H1 (cell line): ENCODE results near the gene CNDP2. TPM values are rescaled to one million over a fixed set of nuclear protein-coding genes. Genes with fewer than 3 reads are reported as not detected.

Source experiments
- CTCF ChIA-PET: fragments of 300-600 bp; sonication (Branson Sonifier 250); formaldehyde crosslinking; loops from one replicate; lab custom pipeline; 2021; ENCODE audit not compliant: partially characterized antibody; lab: Charles Lee
- POLR2A ChIA-PET: fragments of 300-600 bp; sonication (Branson Sonifier 250); formaldehyde crosslinking; loops from one replicate; lab custom pipeline; 2021; ENCODE audit warnings: inconsistent platforms; ENCODE audit not compliant: partially characterized antibody; lab: Charles Lee
- DNase-seq, 2 experiments: peaks; one replicate each; pipeline versions ENCODE4 v3.0.0 to v3.0.0-alpha.2; 2010 to 2022; ENCODE audit warnings: low spot score in 2 of 2, low read depth in 1 of 2, mixed read lengths in 1 of 2
- FAIRE-seq: peaks from 2 replicates; lab custom pipeline; 2011; peaks lifted over from hg19 to GRCh38; lab: Jason Lieb, UNC
- H2AFZ ChIP-seq: 2 replicates; pipeline ENCODE4 v1.8.1; 2012; ENCODE audit warnings: low read length, inconsistent platforms
- H2AK5ac ChIP-seq: 2 replicates; pipeline ENCODE4 v1.6.1; 2013; ENCODE audit warnings: low read depth, low read length
- H2BK120ac ChIP-seq: replicated peaks from 2 replicates; pipeline ENCODE3; 2013; ENCODE audit warnings: low read depth, low read length, inconsistent platforms
- H2BK12ac ChIP-seq: 2 replicates; pipeline ENCODE4 v1.6.1; 2013; ENCODE audit warnings: low read depth, low read length
- H2BK15ac ChIP-seq: 2 replicates; pipeline ENCODE4 v1.6.1; 2013; ENCODE audit warnings: low read length
- H2BK20ac ChIP-seq: 2 replicates; pipeline ENCODE4 v1.6.1; 2013; ENCODE audit warnings: low read length
- H2BK5ac ChIP-seq: 2 replicates; pipeline ENCODE4 v1.6.1; 2013; ENCODE audit warnings: low read depth, low read length
- H3K14ac ChIP-seq: 2 replicates; pipeline ENCODE4 v1.6.1; 2013; ENCODE audit warnings: inconsistent platforms; ENCODE audit not compliant: insufficient read length
- H3K18ac ChIP-seq: 2 replicates; pipeline ENCODE4 v1.6.1; 2013; ENCODE audit warnings: low read length; ENCODE audit errors: extremely low read depth
- H3K23ac ChIP-seq: 2 replicates; pipeline ENCODE4 v1.6.1; 2013; ENCODE audit warnings: inconsistent platforms; ENCODE audit not compliant: insufficient read length
- H3K23me2 ChIP-seq: 2 replicates; pipeline ENCODE4 v1.6.1; 2013; ENCODE audit warnings: low read depth, low read length
- H3K27ac ChIP-seq: 2 replicates; pipeline ENCODE4 v1.6.1; 2011; ENCODE audit warnings: low read depth, low read length, inconsistent platforms
- H3K27me3 ChIP-seq, 4 experiments: replicated peaks in 1 of 4; 1 replicate in 1 of 4; 2 replicates in 3 of 4; pipeline versions ENCODE4 v1.6.1 to v1.8.1; 2011 to 2013; ENCODE audit warnings: low read length in 3 of 4, mild to moderate bottlenecking in 3 of 4, inconsistent platforms in 2 of 4, mixed read lengths in 2 of 4, moderate library complexity in 1 of 4; ENCODE audit not compliant: control insufficient read depth in 3 of 4, insufficient read depth in 3 of 4; ENCODE audit errors: extremely low read depth in 1 of 4
- H3K36me3 ChIP-seq, 4 experiments: 2 replicates each; pipeline versions ENCODE4 v1.6.1 to v1.8.1; 2011 to 2013; ENCODE audit warnings: mild to moderate bottlenecking in 4 of 4, low read length in 3 of 4, moderate library complexity in 2 of 4, control low read depth in 1 of 4, inconsistent platforms in 1 of 4; ENCODE audit not compliant: insufficient read depth in 4 of 4, control insufficient read depth in 2 of 4
- H3K4ac ChIP-seq: replicated peaks from 2 replicates; pipeline ENCODE3; 2013; ENCODE audit warnings: low read length, low read depth, mixed read lengths, inconsistent platforms; ENCODE audit not compliant: insufficient read length
- H3K4me1 ChIP-seq, 4 experiments: replicated peaks in 1 of 4; 1 replicate in 1 of 4; 2 replicates in 3 of 4; pipeline versions ENCODE4 v1.6.1 to v1.8.1; 2011 to 2013; ENCODE audit warnings: low read length in 3 of 4, inconsistent platforms in 2 of 4, mixed read lengths in 1 of 4; ENCODE audit not compliant: insufficient read depth in 4 of 4, control insufficient read depth in 3 of 4
- H3K4me2 ChIP-seq, 2 experiments: 2 replicates each; pipeline versions ENCODE4 v1.6.1 to v1.8.1; 2011 to 2013; ENCODE audit warnings: low read depth in 2 of 2, low read length in 2 of 2, control low read depth in 1 of 2, inconsistent platforms in 1 of 2, mild to moderate bottlenecking in 1 of 2; ENCODE audit not compliant: insufficient read depth in 1 of 2
- H3K4me3 ChIP-seq, 4 experiments: fragments of 200-600, 300-600 bp in 1 of 4; sonication (generic), shearing (Covaris generic), sonication (Bioruptor Twin) in 1 of 4; 2 replicates each; pipeline versions ENCODE4 v1.5.1 to v1.8.1; 2011 to 2016; ENCODE audit warnings: low read length in 4 of 4, low read depth in 3 of 4, control low read depth in 2 of 4, inconsistent platforms in 2 of 4, mild to moderate bottlenecking in 2 of 4, mixed read lengths in 1 of 4, moderate library complexity in 1 of 4; ENCODE audit not compliant: insufficient read depth in 2 of 4; ENCODE audit errors: extremely low read depth in 1 of 4
- H3K56ac ChIP-seq: replicated peaks from 2 replicates; pipeline ENCODE3; 2013; ENCODE audit warnings: low read depth, mild to moderate bottlenecking, mixed read lengths, low read length, inconsistent platforms; ENCODE audit not compliant: insufficient read length
- H3K79me1 ChIP-seq: 2 replicates; pipeline ENCODE4 v1.6.1; 2013; ENCODE audit warnings: low read depth, low read length, control low read depth
- H3K79me2 ChIP-seq, 2 experiments: 2 replicates each; pipeline versions ENCODE4 v1.6.1 to v1.8.1; 2012 to 2013; ENCODE audit warnings: low read length in 2 of 2, mild to moderate bottlenecking in 2 of 2, inconsistent platforms in 1 of 2; ENCODE audit not compliant: insufficient read depth in 2 of 2, control insufficient read depth in 1 of 2
- H3K9ac ChIP-seq, 4 experiments: replicated peaks in 1 of 4; 1 replicate in 1 of 4; 2 replicates in 3 of 4; pipeline versions ENCODE4 v1.6.1 to v1.8.1; 2011 to 2013; ENCODE audit warnings: low read depth in 3 of 4, low read length in 3 of 4, control low read depth in 2 of 4, mild to moderate bottlenecking in 2 of 4, moderate library complexity in 2 of 4, inconsistent platforms in 1 of 4; ENCODE audit errors: extremely low read depth in 1 of 4
- H3K9me3 ChIP-seq, 2 experiments: 2 replicates each; pipeline versions ENCODE4 v1.6.1 to v1.8.1; 2012 to 2013; ENCODE audit warnings: mild to moderate bottlenecking in 2 of 2, moderate library complexity in 2 of 2, control low read depth in 1 of 2, inconsistent platforms in 1 of 2, low read depth in 1 of 2, low read length in 1 of 2, mixed read lengths in 1 of 2; ENCODE audit not compliant: insufficient read depth in 2 of 2
- H4K20me1 ChIP-seq, 2 experiments: replicated peaks in 1 of 2; 2 replicates each; pipeline versions ENCODE3 to v1.8.1; 2011 to 2013; ENCODE audit warnings: inconsistent platforms in 2 of 2, low read length in 2 of 2, mild to moderate bottlenecking in 1 of 2; ENCODE audit not compliant: insufficient read depth in 2 of 2, control insufficient read depth in 1 of 2
- H4K5ac ChIP-seq: 2 replicates; pipeline ENCODE4 v1.6.1; 2013; ENCODE audit warnings: low read length, low read depth, mixed read lengths, inconsistent platforms; ENCODE audit not compliant: insufficient read length
- H4K8ac ChIP-seq: 2 replicates; pipeline ENCODE4 v1.8.0; 2013; ENCODE audit warnings: mild to moderate bottlenecking, moderate library complexity, low read length, inconsistent platforms; ENCODE audit not compliant: insufficient read depth; ENCODE audit errors: extremely low read depth
- H4K91ac ChIP-seq: replicated peaks from 2 replicates; pipeline ENCODE3; 2013; ENCODE audit warnings: low read length, mixed read lengths, inconsistent platforms; ENCODE audit not compliant: insufficient read length
- TBP ChIP-seq: IDR thresholded peaks from 2 replicates; pipeline ENCODE4 v1.6.1; 2011; ENCODE audit warnings: low read depth, low read length, improper control_type of control experiment
- WGBS, 2 experiments: shearing (Covaris generic) in 1 of 2; methylation state at CpG; one replicate each; pipeline versions ENCODE4 v1.1.6 to v1.1.7; 2013 to 2015; ENCODE audit warnings: low lambda C conversion rate in 2 of 2, mixed read lengths in 2 of 2, inconsistent platforms in 1 of 2, low coverage in 1 of 2, missing lambda C conversion rate in 1 of 2; ENCODE audit not compliant: insufficient replicate concordance in 2 of 2, insufficient coverage in 1 of 2, insufficient read length in 1 of 2; ENCODE audit errors: extremely low coverage in 1 of 2, missing lambda C conversion rate in 1 of 2; 5-methylcytosine and 5-hydroxymethylcytosine counted together
- polyA plus RNA-seq, 7 experiments: library from polyadenylated mRNA; depleted of rRNA in 3 of 7; stranded (reverse) in 5 of 7; unstranded in 2 of 7; fragments of >200 nt in 5 of 7; fragments of 200-250 nt in 2 of 7; gene quantifications; 1 replicate in 5 of 7; 2 replicates in 1 of 7; 4 replicates in 1 of 7; pipeline versions ENCODE4 v1.2.1 to v1.2.3, GENCODE V29; 2011 to 2013; ENCODE audit warnings: missing spikeins in 2 of 7, mixed read lengths in 2 of 7
- total RNA-seq: library from RNA; stranded (reverse); fragmentation: NEBNext Ultra II Directional; extraction: Animal tissue kit (Norgen Biotek cat#: 25700); gene quantifications from 2 replicates; pipeline ENCODE4 v1.2.1, GENCODE V29; 2021

CNDP2 gene
- total and polyA plus RNA-seq, 2 of the 8 experiments (the other 6 are each of a cell fraction or from before 2014, with no cell fraction given): 71.8 to 243 TPM

GRCh38 chr18:74514860-74515495 is 18.8 kb downstream of the CNDP2 start:
- ChIA-PET CTCF (interaction anchor here (1.7 kb wide), 1 partner anchor 37 kb away, joined by 6 read pairs; no protein-coding TSS in a partner anchor), POLR2A (interaction anchor here (4.9 kb wide), 1 partner anchor 9 kb away, joined by 31 read pairs; no protein-coding TSS in a partner anchor)

More at GRCh38 chr18:74514860-74515495, 18.8 kb downstream of the CNDP2 start:
- WGBS, 2 experiments: 95% methylated on average over 18 of the region's 18 CpGs; no CpG with 5 or more reads in 1 of the 2 experiments
- H3K27ac ChIP-seq: no peak overlapping the region
- no peak overlapping the region for H4K5ac ChIP-seq
- no peak overlapping the region for H2BK120ac ChIP-seq
- no peak overlapping the region for H3K14ac ChIP-seq
- no peak overlapping the region for H4K91ac ChIP-seq
- no peak overlapping the region for H3K9ac ChIP-seq
- no peaks in the 10 kb centered on the region for H3K4me1 ChIP-seq
- no peak overlapping the region for H3K4me2 ChIP-seq
- H3K18ac ChIP-seq: no peak overlapping the region
- no peaks in the 10 kb centered on the region; a peak in 1 of 4 replicates for H3K79me2 ChIP-seq
- no peak overlapping the region for H3K23ac ChIP-seq
- H3K9me3 ChIP-seq: no peaks in the 10 kb centered on the region; a peak in 1 of 4 replicates
- peaks cover 17 to 82% (median 65%) of the 10 kb centered on the region in 4 experiments for H3K36me3 ChIP-seq
- H3K4me3 ChIP-seq: no peak overlapping the region
- no peak overlapping the region for H2BK20ac ChIP-seq
- H2AFZ ChIP-seq: no peak overlapping the region
- H2BK5ac ChIP-seq: no peak overlapping the region
- H2BK15ac ChIP-seq: no peak overlapping the region
- H3K23me2 ChIP-seq: no peaks in the 10 kb centered on the region
- H4K8ac ChIP-seq: no peak overlapping the region
- no peak overlapping the region for H2AK5ac ChIP-seq
- peaks cover 9 to 19% of the 10 kb centered on the region in 2 experiments for H4K20me1 ChIP-seq
- H3K79me1 ChIP-seq: peaks cover 13% of the 10 kb centered on the region
- DNase-seq (no peak), FAIRE-seq (no peak)
- H2BK12ac ChIP-seq: no peak overlapping the region
- no peak overlapping the region for H3K56ac ChIP-seq
- no peak for TF ChIP-seq TBP
- H3K4ac ChIP-seq: no peak overlapping the region
- H3K27me3 ChIP-seq: no peaks in the 10 kb centered on the region
